Neutrophil (primary cell): ENCODE data around the gene GRIP2.

ENCODE experiments used
- H3K27ac ChIP-seq: fragments of 200-600 bp; sonication (generic); 2 replicates; pipeline ENCODE4 v1.5.1; 2016; ENCODE audit warnings: mild to moderate bottlenecking, moderate library complexity
- H3K27me3 ChIP-seq: fragments of 200-600 bp; sonication (generic); 2 replicates; pipeline ENCODE4 v1.6.0; 2016; ENCODE audit warnings: mild to moderate bottlenecking
- H3K36me3 ChIP-seq: fragments of 200-600 bp; sonication (generic); 2 replicates; pipeline ENCODE4 v1.5.1; 2017
- H3K4me1 ChIP-seq, 2 experiments: fragments of 200-600 bp in 1 of 2; sonication (generic) in 1 of 2; 1 replicate in 1 of 2; 2 replicates in 1 of 2; pipeline versions ENCODE4 v1.5.1 to v1.6.1; 2013 to 2016; ENCODE audit warnings: low read depth in 1 of 2, low read length in 1 of 2, mild to moderate bottlenecking in 1 of 2, moderate library complexity in 1 of 2; ENCODE audit not compliant: control insufficient read depth in 1 of 2, insufficient read depth in 1 of 2
- H3K4me3 ChIP-seq, 2 experiments: fragments of 200-600 bp in 1 of 2; sonication (generic) in 1 of 2; 1 replicate in 1 of 2; 2 replicates in 1 of 2; pipeline ENCODE4 v1.5.1; 2013 to 2016; ENCODE audit warnings: low read depth in 1 of 2, low read length in 1 of 2, mild to moderate bottlenecking in 1 of 2, moderate library complexity in 1 of 2
- H3K9me3 ChIP-seq: fragments of 200-600 bp; sonication (generic); 2 replicates; pipeline ENCODE4 v1.5.1; 2016
- TF ChIP-seq, protein P1 (sequence below): fragments of 200-600 bp; sonication (generic); IDR thresholded peaks from 2 replicates; pipeline ENCODE4 v1.5.1; 2016; ENCODE audit warnings: antibody characterized with exemption

The GRIP2 gene

DNA sequence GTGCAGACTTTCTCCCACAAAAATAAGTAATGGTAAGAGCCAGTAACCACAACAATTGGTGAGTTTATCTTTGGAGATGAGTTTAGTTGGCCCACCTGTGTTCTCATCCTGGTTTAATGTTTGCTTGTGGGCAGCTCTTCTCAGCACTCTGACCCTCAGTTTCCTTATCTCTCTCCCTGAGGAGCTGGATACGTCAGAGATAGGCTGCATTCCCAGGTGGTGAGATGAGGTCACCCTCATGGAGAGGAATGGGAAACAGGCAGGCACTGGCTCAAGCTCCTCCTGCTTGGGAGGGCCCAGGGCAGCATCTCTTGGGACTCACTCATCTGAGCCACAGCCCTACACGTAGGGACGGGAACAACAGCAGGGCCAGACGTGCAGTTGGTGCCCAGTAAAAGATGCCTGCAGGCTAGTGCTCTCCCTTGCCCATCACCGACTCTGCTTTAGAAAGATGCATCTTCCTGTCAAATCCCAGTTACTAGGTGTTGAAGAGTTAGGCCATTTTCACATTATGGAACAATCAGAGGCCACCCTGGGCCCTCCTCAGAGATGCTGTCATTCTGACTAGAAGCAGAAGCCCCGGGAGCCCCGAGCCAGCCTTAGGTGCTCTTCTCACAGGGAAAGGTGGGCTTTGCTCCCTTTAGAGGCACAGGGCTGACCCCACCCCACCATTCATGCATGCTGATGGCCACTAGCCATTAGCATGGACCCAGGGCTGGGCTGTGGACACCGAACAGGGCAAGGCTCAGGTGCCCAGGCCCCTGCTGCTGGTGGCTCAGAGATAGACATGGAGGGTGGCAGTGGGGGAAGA, 59.7 kb downstream of the GRIP2 start:
- Histone ChIP-seq H3K27me3 (no peaks in the 10 kb centered on the region), H3K4me1 (no peaks in the 10 kb centered on the region), H3K4me3 (no peak overlapping the region), H3K9me3 (no peaks in the 10 kb centered on the region), H3K36me3 (peaks cover 100% of the 10 kb centered on the region), H3K27ac (no peak overlapping the region)
- TF ChIP-seq, protein P1, sequence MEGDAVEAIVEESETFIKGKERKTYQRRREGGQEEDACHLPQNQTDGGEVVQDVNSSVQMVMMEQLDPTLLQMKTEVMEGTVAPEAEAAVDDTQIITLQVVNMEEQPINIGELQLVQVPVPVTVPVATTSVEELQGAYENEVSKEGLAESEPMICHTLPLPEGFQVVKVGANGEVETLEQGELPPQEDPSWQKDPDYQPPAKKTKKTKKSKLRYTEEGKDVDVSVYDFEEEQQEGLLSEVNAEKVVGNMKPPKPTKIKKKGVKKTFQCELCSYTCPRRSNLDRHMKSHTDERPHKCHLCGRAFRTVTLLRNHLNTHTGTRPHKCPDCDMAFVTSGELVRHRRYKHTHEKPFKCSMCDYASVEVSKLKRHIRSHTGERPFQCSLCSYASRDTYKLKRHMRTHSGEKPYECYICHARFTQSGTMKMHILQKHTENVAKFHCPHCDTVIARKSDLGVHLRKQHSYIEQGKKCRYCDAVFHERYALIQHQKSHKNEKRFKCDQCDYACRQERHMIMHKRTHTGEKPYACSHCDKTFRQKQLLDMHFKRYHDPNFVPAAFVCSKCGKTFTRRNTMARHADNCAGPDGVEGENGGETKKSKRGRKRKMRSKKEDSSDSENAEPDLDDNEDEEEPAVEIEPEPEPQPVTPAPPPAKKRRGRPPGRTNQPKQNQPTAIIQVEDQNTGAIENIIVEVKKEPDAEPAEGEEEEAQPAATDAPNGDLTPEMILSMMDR: no peak

DNA sequence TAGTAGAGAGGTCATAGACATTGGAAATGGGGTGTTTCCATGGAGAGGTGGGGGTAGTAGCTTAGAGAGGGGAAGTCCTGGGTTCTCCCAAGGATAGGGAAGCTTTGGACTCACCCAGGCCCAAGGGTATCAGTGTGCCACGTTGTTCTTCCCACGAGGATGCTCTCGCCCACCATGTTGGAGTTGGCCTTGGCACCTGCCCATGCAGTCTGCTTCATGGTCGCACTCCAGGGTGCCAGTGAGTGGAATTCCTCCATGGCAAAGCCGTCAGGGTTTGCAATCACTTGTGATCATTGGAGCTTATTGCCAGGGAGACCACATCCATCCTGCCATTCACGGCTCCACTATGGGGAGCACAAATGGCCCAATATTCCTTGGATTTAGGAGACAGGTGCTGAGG, 60.6 kb downstream of the GRIP2 start:
- H3K27me3 ChIP-seq: no peaks in the 10 kb centered on the region
- TF ChIP-seq, protein P1: no peak
- H3K36me3 ChIP-seq: peaks cover 100% of the 10 kb centered on the region
- H3K27ac ChIP-seq: no peak overlapping the region
- H3K4me1 ChIP-seq: no peaks in the 10 kb centered on the region
- no peak overlapping the region for H3K4me3 ChIP-seq
- H3K9me3 ChIP-seq: no peaks in the 10 kb centered on the region

DNA sequence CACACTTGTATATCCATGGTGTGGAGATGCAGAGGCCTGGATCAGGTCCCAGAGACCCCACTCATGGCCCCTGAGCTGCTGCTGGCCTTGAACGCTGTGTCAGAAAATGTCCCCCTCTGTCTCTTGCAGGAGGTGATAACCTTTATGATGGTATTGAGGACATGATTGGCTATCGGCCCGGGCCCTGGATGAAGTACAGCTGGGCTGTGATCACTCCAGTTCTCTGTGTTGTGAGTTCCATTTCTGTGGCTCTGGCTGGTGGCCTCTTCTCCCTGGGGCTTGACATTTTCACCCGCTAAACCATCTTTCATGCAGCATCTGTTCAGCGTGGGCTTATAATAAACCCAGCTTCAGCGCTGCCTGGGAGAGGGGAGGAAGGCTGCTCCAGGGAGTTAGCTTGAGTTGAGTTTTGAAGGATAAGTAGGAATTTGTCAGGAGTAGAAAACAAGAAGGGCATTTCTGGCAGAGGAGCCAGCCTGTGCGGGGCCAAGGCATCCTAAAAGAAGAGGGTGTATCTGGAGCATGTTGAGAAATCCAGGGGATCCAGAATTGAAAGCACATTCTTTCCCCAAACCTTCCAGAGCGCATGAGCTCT, 61.1 kb downstream of the GRIP2 start:
- Histone ChIP-seq H3K4me1 (no peaks in the 10 kb centered on the region), H3K9me3 (no peaks in the 10 kb centered on the region), H3K36me3 (peaks cover 100% of the 10 kb centered on the region), H3K4me3 (no peak overlapping the region), H3K27ac (no peak overlapping the region), H3K27me3 (no peaks in the 10 kb centered on the region)
- TF ChIP-seq, protein P1: no peak

DNA sequence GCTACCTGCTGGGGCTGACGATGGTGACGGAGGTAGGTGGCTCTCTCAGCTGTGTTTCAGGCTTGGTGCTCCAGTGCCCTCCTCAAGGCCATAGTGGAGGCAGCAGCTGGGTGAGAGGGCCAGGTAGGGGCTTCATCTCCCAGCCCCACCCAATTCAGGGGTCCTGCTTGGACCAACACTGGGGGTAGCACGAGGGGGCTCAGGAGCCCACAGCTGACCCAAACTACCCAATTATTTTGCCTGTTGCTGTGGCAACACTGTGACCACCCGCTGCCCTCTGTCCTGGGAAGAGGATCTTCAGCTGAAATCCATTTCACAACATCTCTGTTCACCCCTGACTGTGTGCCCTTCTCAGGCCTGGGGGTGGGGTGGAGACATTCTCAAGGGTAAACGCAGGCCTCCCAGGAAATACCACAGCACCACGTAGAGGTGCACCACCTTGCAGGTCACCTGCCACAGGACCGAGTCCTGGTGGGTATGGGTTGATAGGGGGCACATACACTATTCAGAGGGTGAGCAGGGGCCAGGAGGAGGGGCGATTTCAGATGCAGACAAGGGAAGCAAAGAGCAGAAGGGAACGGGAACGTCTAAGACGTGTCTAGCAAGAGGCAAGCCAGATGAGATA, 62.7 kb downstream of the GRIP2 start:
- H3K9me3 ChIP-seq: peaks cover 5% of the 10 kb centered on the region
- peaks cover 100% of the 10 kb centered on the region for H3K36me3 ChIP-seq
- H3K27me3 ChIP-seq: no peaks in the 10 kb centered on the region
- H3K4me1 ChIP-seq: no peaks in the 10 kb centered on the region
- no peak overlapping the region for H3K27ac ChIP-seq
- no peak overlapping the region for H3K4me3 ChIP-seq
- TF ChIP-seq, protein P1: no peak

DNA sequence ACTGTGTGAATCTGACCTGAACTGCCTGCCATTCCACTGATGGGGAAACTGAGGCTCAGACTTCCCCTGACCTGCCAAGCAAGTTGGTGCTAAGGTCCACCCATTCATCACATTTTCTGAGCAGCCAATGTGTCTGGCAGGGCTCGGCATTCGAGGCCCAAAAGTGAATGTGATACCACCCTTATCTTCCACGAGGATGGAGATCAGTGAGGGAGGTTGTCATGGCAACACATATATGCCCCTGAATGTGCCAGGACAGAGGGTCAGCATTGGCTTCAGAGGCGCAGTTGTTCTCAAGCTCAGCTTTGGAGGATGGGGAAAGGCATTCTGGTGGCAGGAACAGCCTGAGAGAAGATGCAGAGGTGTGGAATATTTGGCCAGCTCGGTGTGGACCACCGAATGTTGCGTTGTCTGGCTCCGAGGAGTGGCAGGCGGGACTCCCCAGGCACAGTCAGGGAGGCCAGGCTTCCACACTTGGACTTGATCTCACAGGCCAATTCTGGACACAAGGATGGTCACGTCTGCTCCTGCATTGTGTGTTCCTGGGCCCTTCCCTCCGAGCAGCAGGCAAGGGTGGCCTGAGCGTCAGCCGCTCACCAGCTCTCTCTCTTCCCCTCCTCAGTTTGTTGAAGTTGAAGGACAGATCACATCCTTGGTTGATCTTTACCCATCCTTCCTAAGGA, 63.4 kb downstream of the GRIP2 start:
- TF ChIP-seq, protein P1: no peak
- Histone ChIP-seq H3K27ac (no peak overlapping the region), H3K36me3 (peaks cover 100% of the 10 kb centered on the region), H3K4me1 (no peaks in the 10 kb centered on the region), H3K27me3 (no peaks in the 10 kb centered on the region), H3K9me3 (peaks cover 5% of the 10 kb centered on the region), H3K4me3 (no peak overlapping the region)
